ENCODE data around the gene NKAIN1.

- TF ChIP-seq CTCF (conservative IDR thresholded peaks at IDR 0.05; ENCODE audit: low read depth, low read length) (no peak), EZH2 (IDR thresholded peaks at IDR 0.05; ENCODE audit: borderline replicate concordance, low read depth, low read length, poor library complexity, severe bottlenecking) (no peak)
Measured at GRCh38 chr1:31238986-31239613, 587 bp downstream of the NKAIN1 start.

All from A673 (cell line).